ENCODE results near the gene GFM1.
"Not testable (repeated sequence)": the region's sequence is repeated elsewhere in the genome, so short reads cannot be mapped to it uniquely, and the experiment has no call there.

Gene GFM1

GRCh38 chr3:158679547-158680000, 35.2 kb downstream of the GFM1 start:
- DNase-seq: peak; percentile 35

- no peak for DNase-seq
Measured at GRCh38 chr3:158680861-158681260, 36.5 kb downstream of the GFM1 start.

- peak; percentile 80 for DNase-seq
Measured at GRCh38 chr3:158683230-158683962, 39.1 kb downstream of the GFM1 start.

GRCh38 chr3:158685159-158685558, 40.8 kb downstream of the GFM1 start:
- peak; percentile 29 for DNase-seq

- not testable (repeated sequence) for DNase-seq
Measured at GRCh38 chr3:158693866-158694456, 49.6 kb downstream of the GFM1 start.

GRCh38 chr3:158696618-158697017, 52.3 kb downstream of the GFM1 start:
- DNase-seq: peak; percentile 52

- DNase-seq: no peak
Measured at GRCh38 chr3:158700559-158700958, 56.2 kb downstream of the GFM1 start.

- peak; percentile 57 for DNase-seq
Measured at GRCh38 chr3:158701420-158702065, 57.2 kb downstream of the GFM1 start.

- DNase-seq: peak; percentile 82
Measured at GRCh38 chr3:158702815-158703481, 58.6 kb downstream of the GFM1 start.

GRCh38 chr3:158703566-158703965, 59.2 kb downstream of the GFM1 start:
- no peak for DNase-seq

- peak; percentile 100 for DNase-seq
Measured at GRCh38 chr3:158709666-158710083, 65.3 kb downstream of the GFM1 start.

- DNase-seq: no peak
Measured at GRCh38 chr3:158710601-158711000, 66.3 kb downstream of the GFM1 start.

GRCh38 chr3:158711886-158712285, 67.6 kb downstream of the GFM1 start:
- peak; percentile 95 for DNase-seq

- no peak for DNase-seq
Measured at GRCh38 chr3:158712443-158712842, 68.1 kb downstream of the GFM1 start.

GRCh38 chr3:158713094-158713499, 68.8 kb downstream of the GFM1 start:
- peak; percentile 57 for DNase-seq

GRCh38 chr3:158717576-158717975, 73.2 kb downstream of the GFM1 start:
- no peak for DNase-seq

GRCh38 chr3:158718490-158719170, 74.3 kb downstream of the GFM1 start:
- peak; percentile 90 for DNase-seq

- DNase-seq: no peak
Measured at GRCh38 chr3:158722108-158722507, 77.8 kb downstream of the GFM1 start.

GRCh38 chr3:158723991-158724390, 79.7 kb downstream of the GFM1 start:
- DNase-seq: no peak

- DNase-seq: peak; percentile 98
Measured at GRCh38 chr3:158725348-158726011, 81.2 kb downstream of the GFM1 start.

GRCh38 chr3:158727206-158728060, 83.1 kb downstream of the GFM1 start:
- peak; percentile 73 for DNase-seq

Measured in fibroblast of skin of right quadriceps (primary cell).